Measurements from ENCODE around the gene TBC1D2B.
A peak's percentile ranks its signal among the peaks of the same experiment; 100 is the strongest.
"Not testable (repeated sequence)": the region's sequence is repeated elsewhere in the genome, so short reads cannot be mapped to it uniquely, and the experiment has no call there.

Gene TBC1D2B

DNA sequence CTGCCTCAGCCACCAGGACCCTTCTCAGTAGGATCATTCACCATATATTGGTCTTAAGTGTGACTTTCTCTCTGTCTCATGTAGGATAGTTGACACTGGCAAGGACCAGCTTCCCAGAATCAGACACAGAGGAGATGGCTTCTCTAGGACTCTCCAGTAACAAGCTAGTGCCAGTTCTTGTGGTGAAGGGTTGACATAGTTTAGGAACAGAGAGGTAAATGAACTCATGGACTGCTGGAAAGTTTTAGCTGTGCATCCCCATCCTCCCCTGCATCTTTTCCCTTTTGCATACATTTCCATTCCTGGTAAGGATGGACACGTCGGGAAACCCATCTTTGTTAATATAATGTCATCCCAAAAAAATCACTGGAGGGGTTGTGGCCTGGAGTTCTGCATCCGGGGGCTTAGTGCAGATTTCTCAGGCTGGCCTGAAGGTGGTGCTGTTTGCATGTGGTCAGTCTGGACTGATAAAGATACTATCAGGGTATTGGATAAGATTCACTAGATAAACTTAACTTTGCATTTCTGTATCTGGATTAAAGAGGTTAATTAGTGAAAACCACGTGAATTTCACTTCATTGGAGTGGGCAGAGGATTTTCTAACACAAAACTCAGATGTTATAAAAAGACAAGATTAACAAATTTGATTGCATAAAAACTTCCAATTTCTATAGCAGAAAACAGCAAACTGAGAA lies 110.8 kb downstream of the TBC1D2B start:
- H3K4me3 ChIP-seq (ENCODE audit: low read depth, low read length), result no peak overlapping the region
- TF ChIP-seq, protein P1, sequence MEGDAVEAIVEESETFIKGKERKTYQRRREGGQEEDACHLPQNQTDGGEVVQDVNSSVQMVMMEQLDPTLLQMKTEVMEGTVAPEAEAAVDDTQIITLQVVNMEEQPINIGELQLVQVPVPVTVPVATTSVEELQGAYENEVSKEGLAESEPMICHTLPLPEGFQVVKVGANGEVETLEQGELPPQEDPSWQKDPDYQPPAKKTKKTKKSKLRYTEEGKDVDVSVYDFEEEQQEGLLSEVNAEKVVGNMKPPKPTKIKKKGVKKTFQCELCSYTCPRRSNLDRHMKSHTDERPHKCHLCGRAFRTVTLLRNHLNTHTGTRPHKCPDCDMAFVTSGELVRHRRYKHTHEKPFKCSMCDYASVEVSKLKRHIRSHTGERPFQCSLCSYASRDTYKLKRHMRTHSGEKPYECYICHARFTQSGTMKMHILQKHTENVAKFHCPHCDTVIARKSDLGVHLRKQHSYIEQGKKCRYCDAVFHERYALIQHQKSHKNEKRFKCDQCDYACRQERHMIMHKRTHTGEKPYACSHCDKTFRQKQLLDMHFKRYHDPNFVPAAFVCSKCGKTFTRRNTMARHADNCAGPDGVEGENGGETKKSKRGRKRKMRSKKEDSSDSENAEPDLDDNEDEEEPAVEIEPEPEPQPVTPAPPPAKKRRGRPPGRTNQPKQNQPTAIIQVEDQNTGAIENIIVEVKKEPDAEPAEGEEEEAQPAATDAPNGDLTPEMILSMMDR (IDR thresholded peaks at IDR 0.05; ENCODE audit: low read depth, low read length), result peak; percentile 87

DNA sequence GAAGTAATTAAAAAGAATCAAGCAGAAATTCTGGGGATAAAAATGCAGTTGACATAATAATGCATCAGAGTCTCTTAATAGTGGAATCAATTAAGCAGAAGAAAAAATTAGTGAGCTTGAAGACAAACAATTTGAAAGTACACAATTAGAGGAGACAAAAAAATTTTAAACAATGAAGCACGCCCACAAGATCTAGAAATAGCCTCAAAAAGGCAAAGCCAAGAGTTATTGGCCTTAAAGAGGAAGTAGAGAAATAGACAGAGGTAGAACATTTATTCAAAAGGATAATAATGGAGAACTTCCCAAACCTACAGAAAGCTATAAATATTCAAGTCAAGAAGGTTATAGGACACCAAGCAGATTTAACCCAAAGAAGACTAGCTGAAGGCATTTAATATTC lies 113.3 kb downstream of the TBC1D2B start:
- TF ChIP-seq, protein P1 (IDR thresholded peaks at IDR 0.05; ENCODE audit: low read depth, low read length), result no peak
- H3K4me3 ChIP-seq (ENCODE audit: low read depth, low read length), result no peak overlapping the region

DNA sequence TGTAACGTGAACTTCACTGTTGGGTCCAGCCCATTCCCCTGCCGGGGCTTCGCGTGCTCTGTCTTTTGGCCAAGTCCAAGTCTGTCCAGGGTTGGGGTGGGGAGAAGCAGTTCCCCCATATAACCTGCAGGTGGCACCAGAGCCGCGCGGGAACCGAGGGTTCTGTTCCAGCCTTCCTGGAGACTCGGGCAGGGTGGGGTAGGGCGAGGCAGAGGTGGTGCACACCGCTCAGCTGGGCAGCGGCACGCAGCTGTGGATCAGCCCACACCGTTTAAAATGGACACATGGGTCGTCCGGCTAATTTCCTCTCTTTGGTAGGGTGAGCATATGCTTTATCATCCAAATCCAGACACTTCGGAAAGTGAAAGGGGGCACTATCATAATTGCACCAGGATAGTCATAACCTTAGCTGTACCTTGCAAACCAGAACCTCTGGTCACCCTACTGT lies 118.1 kb downstream of the TBC1D2B start:
- H3K4me3 ChIP-seq (ENCODE audit: low read depth, low read length), result no peak overlapping the region
- TF ChIP-seq, protein P1 (IDR thresholded peaks at IDR 0.05; ENCODE audit: low read depth, low read length), result peak; percentile 95

DNA sequence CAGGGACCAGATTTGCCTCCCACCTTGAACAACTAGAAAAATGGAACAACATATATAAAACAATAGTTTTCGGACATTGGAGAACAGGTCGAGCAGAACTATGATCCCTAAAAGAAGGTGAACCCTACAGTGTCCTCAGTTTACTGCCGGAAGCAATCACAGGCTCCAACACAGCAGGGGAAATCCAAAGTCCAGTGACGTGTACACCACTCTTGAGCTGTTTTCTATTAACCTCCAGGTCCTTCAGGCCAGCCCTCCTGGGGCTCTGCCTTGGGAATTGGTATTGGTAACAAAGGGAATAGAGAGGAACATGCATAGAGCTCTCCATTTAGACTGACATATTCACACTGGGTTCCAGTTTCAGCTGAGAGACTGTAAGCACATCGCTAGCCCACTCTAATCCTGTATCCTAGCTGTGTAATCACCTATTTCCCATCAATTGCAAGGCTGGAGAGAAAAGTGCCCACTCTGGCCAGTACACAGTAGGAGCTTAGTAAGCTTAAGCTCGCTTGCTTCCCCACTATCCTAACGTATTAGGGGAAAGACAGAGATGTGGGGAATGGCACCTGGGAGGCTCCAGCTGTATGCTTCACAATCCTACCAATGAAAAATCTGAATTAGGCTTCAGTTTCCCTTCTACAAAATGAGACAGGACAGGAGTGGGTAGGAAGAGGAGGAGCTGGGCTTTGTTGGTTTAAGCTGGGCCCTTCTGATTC lies 118.6 kb downstream of the TBC1D2B start:
- H3K4me3 ChIP-seq (ENCODE audit: low read depth, low read length), result not testable (repeated sequence)

DNA sequence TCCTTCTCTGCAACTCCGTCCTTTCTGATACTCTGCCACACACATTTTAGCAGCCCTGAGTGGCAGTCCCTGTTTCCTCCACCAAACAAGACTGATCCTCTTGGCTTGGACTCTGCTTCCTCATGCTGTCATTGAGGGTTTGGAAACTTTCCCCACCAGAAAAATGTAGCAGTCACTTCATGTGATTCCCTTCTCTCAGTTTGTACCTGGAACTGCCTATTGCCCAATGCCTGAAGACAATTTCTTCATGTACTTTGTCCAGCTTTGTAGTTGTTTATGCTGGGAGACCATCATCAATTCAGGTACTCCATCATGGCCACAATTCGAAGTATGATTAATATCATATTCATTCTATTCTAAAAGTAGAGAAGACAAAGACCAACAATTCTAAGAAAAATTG lies 119.5 kb downstream of the TBC1D2B start:
- not testable (repeated sequence) for H3K4me3 ChIP-seq (ENCODE audit: low read depth, low read length)

DNA sequence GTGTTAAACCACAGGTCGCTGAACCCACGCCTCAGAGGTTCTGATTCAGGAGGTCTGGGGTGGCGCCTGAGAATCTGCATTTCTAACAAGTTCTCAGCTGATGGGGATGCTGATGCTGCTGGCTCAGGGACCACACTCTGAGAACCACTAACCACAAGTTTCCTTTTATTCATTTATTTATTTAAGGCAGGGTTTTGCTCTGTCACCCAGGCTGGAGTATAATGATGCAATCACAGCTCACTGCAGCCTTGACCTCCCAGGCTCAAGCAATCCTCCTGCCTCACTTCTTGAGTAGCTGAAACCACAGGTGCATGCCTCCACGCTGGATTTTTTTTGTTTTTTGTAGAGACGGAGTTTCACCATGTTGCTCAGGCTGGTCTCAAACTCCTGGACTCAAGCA lies 123.6 kb downstream of the TBC1D2B start:
- H3K4me3 ChIP-seq (ENCODE audit: low read depth, low read length), result not testable (repeated sequence)

DNA sequence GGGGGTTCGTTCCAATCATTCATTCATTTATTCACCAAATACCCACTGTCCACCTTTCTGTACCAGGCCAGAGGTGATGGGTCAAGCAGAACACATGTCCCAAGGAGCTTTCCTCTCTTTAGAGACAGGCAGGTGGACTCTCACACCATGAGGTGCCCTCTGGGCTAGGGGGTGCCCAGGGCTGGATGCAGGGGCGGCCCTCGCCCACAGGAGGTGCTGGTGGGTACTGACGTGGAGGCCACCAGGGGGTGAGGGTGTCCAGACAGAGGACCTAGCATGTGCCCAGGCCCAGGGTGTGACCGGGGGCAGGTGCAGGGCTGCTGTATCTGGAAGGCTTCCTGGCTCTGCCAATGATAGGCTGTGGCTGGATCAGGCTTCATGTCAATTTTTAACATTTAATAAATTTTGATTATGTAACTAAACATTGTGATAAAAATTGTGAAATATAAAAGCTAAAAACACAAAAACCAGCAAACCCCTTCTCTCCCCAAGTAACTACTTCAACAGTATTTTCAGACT lies 124.5 kb downstream of the TBC1D2B start:
- TF ChIP-seq, protein P1 (IDR thresholded peaks at IDR 0.05; ENCODE audit: low read depth, low read length), result 0 out of 2 replicates have a peak, but pooled peaks have one; percentile 4

DNA sequence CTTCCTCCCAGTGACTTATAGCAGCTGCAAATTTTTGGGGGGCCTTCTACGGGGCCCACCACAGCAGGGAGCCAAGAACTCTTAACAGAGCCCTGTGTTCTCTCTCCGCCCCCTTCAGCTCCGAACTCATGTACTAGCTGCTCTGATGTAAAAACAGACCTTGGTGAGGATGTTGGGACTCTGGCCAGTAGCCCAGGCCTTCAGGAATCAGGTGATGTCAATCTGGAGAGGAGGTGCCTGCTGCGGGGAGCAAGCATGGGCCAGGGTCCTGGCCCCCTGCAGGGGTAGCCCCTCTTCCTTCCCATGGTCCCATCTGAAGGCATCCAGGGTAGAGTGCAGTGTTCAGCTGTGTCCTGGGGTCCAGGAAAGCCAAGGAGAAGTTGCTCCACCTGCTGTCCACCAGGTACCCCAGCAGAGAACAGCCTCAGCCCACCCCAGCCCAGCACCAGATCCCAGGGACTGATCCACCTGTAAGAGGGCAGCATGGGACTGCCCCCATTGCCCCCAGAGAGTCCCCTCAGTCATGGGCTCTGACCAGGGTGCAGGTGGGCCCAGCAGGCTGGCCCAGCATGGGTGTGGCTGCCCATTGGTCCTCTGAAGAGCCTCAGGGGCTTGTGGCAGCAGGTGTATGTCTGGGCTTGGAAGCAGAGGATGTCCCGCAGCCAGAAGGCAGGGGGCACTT lies 126.3 kb downstream of the TBC1D2B start:
- H3K4me3 ChIP-seq (ENCODE audit: low read depth, low read length), result not testable (repeated sequence)

More for the DNA sequence above, 124.5 kb downstream of the TBC1D2B start:
- not testable (repeated sequence) for H3K4me3 ChIP-seq (ENCODE audit: low read depth, low read length)

DNA sequence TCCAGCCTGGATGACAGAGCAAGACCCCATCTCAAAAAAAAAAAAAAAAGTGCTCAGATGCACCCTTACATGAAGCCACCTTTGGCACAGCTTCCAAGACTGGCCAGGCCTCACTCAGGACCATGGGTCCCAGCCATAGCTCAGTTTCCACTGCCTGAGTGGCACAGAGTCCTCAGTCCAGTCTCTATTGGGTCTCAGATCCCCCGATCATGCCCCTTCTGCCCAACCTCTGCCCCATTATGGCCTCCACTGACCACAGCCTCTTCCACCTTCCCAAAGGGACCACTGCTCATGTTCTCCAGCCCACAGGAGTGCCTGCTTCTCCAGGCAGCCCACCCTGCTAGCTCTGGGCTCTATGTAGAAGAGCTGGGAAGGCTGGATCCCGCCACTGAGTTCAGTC lies 127.0 kb downstream of the TBC1D2B start:
- H3K4me3 ChIP-seq (ENCODE audit: low read depth, low read length), result not testable (repeated sequence)
